SW480 (cell line): ENCODE data around the gene ADAMTS12.

Source experiments
- DNase-seq: peaks from one replicate; pipeline ENCODE4 v3.0.0-alpha.2; 2016; ENCODE audit warnings: low spot score

The ADAMTS12 gene

GRCh38 chr5:33841891-33842290, 49.9 kb downstream of the ADAMTS12 start:
- no peak for DNase-seq

- no peak for DNase-seq
These were observed 50.8 kb downstream of the ADAMTS12 start for GRCh38 chr5:33840927-33841547.

- DNase-seq: no peak
These were observed 54.5 kb downstream of the ADAMTS12 start for GRCh38 chr5:33837301-33837700.

- no peak for DNase-seq
These were observed 57.5 kb downstream of the ADAMTS12 start for GRCh38 chr5:33834334-33834733.

GRCh38 chr5:33833237-33833575, 58.6 kb downstream of the ADAMTS12 start:
- DNase-seq: no peak

- DNase-seq: no peak
These were observed 59.2 kb downstream of the ADAMTS12 start for GRCh38 chr5:33832404-33833236.

- DNase-seq: no peak
These were observed 60.7 kb downstream of the ADAMTS12 start for GRCh38 chr5:33831041-33831440.

GRCh38 chr5:33829430-33829829, 62.4 kb downstream of the ADAMTS12 start:
- DNase-seq: no peak

GRCh38 chr5:33828626-33829308, 63.0 kb downstream of the ADAMTS12 start:
- no peak for DNase-seq

GRCh38 chr5:33827885-33828284, 63.9 kb downstream of the ADAMTS12 start:
- no peak for DNase-seq

GRCh38 chr5:33827018-33827707, 64.6 kb downstream of the ADAMTS12 start:
- DNase-seq: no peak

GRCh38 chr5:33824516-33825195, 67.1 kb downstream of the ADAMTS12 start:
- DNase-seq: no peak

- no peak for DNase-seq
These were observed 74.5 kb downstream of the ADAMTS12 start for GRCh38 chr5:33817301-33817700.

GRCh38 chr5:33816791-33817190, 75.0 kb downstream of the ADAMTS12 start:
- DNase-seq: no peak

GRCh38 chr5:33812746-33813145, 79.0 kb downstream of the ADAMTS12 start:
- no peak for DNase-seq

- no peak for DNase-seq
These were observed 81.2 kb downstream of the ADAMTS12 start for GRCh38 chr5:33810491-33811120.

GRCh38 chr5:33809936-33810335, 81.9 kb downstream of the ADAMTS12 start:
- no peak for DNase-seq

GRCh38 chr5:33808699-33809098, 83.1 kb downstream of the ADAMTS12 start:
- no peak for DNase-seq

- no peak for DNase-seq
These were observed 84.0 kb downstream of the ADAMTS12 start for GRCh38 chr5:33807771-33808170.

GRCh38 chr5:33806738-33807442, 84.9 kb downstream of the ADAMTS12 start:
- no peak for DNase-seq

- DNase-seq: no peak
These were observed 90.5 kb downstream of the ADAMTS12 start for GRCh38 chr5:33801292-33801691.
